ENCODE data around the gene UPB1.

Gene UPB1

DNA sequence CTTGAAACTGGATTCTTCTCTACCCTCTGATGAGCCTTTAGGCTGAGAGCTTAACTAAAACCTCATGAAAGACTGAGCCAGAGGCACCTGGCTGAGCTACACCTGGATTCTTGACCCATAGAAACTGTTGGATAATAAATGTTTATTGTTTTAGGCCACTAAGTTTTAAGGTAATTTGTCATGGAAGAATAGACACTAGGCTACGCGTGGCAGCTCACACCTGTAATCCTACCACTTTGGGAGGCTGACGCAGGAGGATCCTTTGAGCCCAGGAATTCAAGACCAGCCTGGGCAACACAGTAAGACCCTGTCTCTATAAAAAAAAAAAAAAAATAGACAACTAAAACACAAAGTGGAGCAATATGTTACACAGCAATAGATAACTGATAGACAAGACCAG is 29.2 kb upstream of the UPB1 start:
- H3K27ac Mint-ChIP-seq: no peak overlapping the region
- CTCF ChIA-PET: interaction anchor here (1.1 kb wide), 1 partner anchor 8 kb away, joined by 4 read pairs; no protein-coding TSS in a partner anchor
- no peaks in the 10 kb centered on the region for H3K36me3 Mint-ChIP-seq
- peaks cover 4% of the 10 kb centered on the region for H3K27me3 Mint-ChIP-seq
- H3K4me3 Mint-ChIP-seq: no peak overlapping the region
- no peaks in the 10 kb centered on the region for H3K4me1 Mint-ChIP-seq
- DNase-seq: no peak
- H3K9me3 Mint-ChIP-seq: no peaks in the 10 kb centered on the region

DNA sequence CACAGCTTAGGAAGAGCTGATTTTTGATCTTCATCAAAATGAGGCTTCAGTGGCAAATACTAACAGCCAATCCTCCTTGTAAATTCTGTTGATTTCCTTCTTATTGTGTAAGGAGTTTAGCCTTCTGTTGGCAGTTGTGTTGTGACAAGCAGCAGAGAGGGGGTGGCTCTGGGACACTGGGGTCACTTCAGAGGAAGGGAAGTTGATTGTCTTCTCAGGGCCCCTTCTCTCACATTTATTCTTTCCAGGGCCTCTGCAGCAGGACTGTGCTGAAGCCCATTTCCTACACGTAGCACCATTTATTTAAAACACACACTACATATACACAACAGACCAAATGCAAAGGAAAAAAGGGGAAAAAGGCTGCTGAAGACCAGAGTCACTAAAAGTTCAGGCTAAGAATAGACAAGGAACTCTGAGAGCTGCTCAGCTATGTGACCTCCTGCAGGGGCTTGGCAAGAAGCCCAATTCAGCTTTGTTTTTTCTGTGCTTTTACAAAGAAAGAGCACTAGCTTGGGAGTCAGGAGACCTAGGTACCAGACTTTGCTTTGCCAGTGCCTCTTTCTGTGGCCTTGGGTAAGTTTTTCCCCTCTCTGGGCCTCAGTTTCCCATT is 28.3 kb upstream of the UPB1 start:
- Mint-ChIP-seq H3K9me3 (no peaks in the 10 kb centered on the region), H3K27me3 (peaks cover 4% of the 10 kb centered on the region), H3K4me3 (no peak overlapping the region), H3K27ac (no peak overlapping the region), H3K4me1 (no peaks in the 10 kb centered on the region), H3K36me3 (no peaks in the 10 kb centered on the region)
- CTCF ChIA-PET: interaction anchor here (1.2 kb wide), 1 partner anchor 29 kb away, joined by 3 read pairs; no protein-coding TSS in a partner anchor
- no peak for DNase-seq

DNA sequence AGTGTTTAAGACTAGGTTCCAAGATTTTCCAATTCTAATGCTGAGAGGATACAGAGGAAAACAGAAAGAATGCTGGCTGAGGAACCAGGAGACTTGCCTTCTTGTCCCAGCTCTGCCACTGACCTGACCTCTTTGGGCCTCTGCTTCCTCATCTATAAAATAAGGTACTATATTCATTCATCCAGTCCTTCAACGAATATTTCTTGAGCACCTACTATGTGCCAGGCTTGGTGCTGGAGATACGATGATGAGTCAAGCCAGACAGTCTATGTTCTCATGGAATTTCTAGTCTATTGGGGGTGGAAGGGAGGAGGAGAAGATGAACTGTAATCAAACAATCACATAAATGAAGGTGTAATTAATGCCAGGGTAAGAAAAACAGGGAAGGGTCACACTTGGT is 27.8 kb upstream of the UPB1 start:
- H3K36me3 Mint-ChIP-seq: no peaks in the 10 kb centered on the region
- H3K4me1 Mint-ChIP-seq: no peaks in the 10 kb centered on the region
- no peak overlapping the region for H3K27ac Mint-ChIP-seq

DNA sequence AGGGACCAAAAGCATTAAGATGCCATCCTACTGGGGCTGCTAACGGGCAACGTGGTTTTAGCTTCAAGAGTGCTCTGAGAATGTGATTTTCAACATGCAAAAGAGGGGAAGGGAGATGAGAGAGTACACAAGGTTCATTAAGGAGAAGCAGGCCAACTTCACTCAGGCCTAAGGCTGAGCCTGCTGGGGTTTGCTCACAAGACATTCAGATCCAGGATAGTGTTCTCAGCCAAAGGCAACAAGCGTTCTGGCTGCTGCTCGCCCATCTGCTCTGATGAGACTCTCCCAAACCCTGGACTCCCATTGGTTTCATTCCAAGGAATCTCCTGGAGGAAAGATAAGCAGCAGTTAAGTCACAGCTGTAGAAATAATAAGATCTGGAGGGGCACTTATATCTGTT is 23.6 kb upstream of the UPB1 start:
- Mint-ChIP-seq H3K4me1 (no peaks in the 10 kb centered on the region), H3K4me3 (no peak overlapping the region), H3K9me3 (no peaks in the 10 kb centered on the region), H3K27ac (no peak overlapping the region), H3K36me3 (no peaks in the 10 kb centered on the region), H3K27me3 (peaks cover 4% of the 10 kb centered on the region)
- CTCF ChIA-PET: no interaction called here
- no peak for DNase-seq

More for the DNA sequence above, 27.8 kb upstream of the UPB1 start:
- Mint-ChIP-seq H3K27me3 (peaks cover 4% of the 10 kb centered on the region), H3K9me3 (no peaks in the 10 kb centered on the region), H3K4me3 (no peak overlapping the region)
- CTCF ChIA-PET: interaction anchor here (1.2 kb wide), 1 partner anchor 29 kb away, joined by 3 read pairs; no protein-coding TSS in a partner anchor
- DNase-seq: no peak

DNA sequence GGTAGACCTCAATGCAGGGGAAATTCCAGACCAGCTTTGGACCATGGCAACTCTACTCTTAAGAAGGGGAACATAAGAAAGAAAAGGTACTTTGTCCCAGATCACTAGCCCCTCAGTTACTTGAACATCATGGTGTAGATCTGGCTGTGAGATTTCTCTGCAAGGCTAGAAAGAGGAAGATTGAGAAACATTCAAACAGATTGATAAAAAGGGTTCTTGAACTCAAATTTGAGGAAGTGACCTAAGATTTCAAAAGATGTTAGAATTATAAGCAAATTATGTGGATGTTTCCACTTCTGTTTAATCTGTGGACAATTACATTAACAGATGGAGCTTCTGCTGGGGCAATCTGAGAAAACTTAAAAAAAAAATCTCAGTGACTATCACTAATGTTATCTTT is 21.8 kb upstream of the UPB1 start:
- Mint-ChIP-seq H3K4me1 (no peaks in the 10 kb centered on the region), H3K36me3 (no peaks in the 10 kb centered on the region), H3K27ac (no peak overlapping the region), H3K4me3 (no peak overlapping the region), H3K27me3 (no peaks in the 10 kb centered on the region), H3K9me3 (peaks cover 3% of the 10 kb centered on the region)
- CTCF ChIA-PET: interaction anchor here (2.9 kb wide), 1 partner anchor 10 kb away, joined by 12 read pairs; no protein-coding TSS in a partner anchor
- DNase-seq: no peak

DNA sequence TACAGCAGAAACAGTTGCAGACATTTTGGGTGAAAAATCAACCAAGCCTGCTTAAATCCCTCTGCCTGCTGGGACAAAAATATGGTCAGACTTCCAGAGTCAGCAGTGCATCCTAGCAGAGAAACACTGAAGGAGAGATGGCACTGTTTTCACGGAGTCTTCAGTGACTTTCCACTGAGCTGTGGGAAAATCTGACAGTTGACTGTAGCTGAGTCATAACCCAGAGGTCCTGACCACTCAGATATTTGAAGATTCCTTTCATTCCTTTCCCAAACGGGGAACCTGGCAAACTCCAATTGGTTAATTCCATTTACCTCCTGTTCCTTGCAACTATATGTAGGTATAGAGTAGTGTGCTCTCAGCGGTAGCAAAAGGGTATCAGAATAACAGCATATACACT is 20.9 kb upstream of the UPB1 start:
- Mint-ChIP-seq H3K4me3 (no peak overlapping the region), H3K27ac (no peak overlapping the region), H3K36me3 (no peaks in the 10 kb centered on the region), H3K4me1 (no peaks in the 10 kb centered on the region), H3K9me3 (peaks cover 3% of the 10 kb centered on the region), H3K27me3 (peaks cover 4% of the 10 kb centered on the region)
- DNase-seq: no peak
- CTCF ChIA-PET: interaction anchor here (0.8 to 2.9 kb wide), 2 partner anchors 8 to 9 kb away, joined by 4 to 12 read pairs; no protein-coding TSS in a partner anchor

DNA sequence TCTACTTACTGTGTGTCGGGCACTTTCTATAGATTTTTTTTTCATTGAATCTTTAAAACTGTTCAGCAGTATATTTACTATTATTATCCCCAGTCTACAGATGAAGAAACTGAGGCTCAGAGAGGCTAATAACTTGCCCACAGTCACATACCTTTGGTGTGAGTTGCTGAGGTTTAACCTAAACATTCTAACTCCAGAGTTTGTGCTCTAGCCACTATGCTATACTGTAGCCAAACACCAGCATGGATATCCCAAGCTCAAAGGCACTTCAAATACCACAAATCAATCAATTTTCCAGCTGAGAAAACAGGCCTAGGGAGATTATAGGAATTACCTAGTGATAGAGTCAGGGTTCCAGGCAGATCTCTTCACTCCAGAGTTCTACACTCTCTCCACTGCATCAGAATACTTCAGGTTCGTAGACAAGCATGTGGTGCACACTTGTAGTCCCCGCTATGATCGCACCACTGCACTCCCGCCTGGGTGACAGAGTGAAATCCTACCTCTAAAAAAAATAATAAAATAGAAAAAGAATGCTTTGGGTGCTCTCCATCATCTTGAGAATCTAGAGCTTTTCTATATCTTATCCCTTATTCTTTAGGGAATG is 20.4 kb upstream of the UPB1 start:
- DNase-seq: no peak
- Mint-ChIP-seq H3K27me3 (peaks cover 4% of the 10 kb centered on the region), H3K9me3 (peaks cover 3% of the 10 kb centered on the region), H3K27ac (no peak overlapping the region), H3K36me3 (no peaks in the 10 kb centered on the region), H3K4me3 (no peak overlapping the region), H3K4me1 (no peaks in the 10 kb centered on the region)
- CTCF ChIA-PET: interaction anchor here (0.8 to 2.9 kb wide), 2 partner anchors 9 kb away, joined by 4 to 12 read pairs; no protein-coding TSS in a partner anchor

DNA sequence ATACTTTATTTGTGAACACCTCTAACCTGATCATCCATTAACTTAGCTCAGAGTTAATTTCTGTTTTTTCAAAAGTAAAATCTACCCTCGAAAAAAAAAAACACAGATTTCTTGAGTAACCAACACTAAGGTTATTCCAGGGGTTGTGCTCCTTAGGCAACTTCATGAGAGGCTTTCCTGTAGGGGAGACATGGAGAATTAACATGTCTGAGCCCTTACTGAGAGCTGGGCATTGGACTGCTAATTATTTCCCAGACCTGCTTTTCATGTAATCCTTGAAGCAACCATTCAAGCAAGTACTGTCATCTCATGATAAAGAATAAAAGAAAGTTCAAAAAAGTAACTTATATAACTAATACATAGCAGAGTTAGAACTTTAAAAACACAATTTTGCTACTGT is 13.5 kb upstream of the UPB1 start:
- DNase-seq: no peak
- peaks cover 5% of the 10 kb centered on the region for H3K4me1 Mint-ChIP-seq
- peaks cover 11% of the 10 kb centered on the region for H3K27me3 Mint-ChIP-seq
- H3K9me3 Mint-ChIP-seq: peaks cover 3% of the 10 kb centered on the region
- no peak overlapping the region for H3K27ac Mint-ChIP-seq
- no peak overlapping the region for H3K4me3 Mint-ChIP-seq
- H3K36me3 Mint-ChIP-seq: no peaks in the 10 kb centered on the region
- CTCF ChIA-PET: interaction anchor here (1.6 kb wide), 1 partner anchor 43 kb away, joined by 4 read pairs; no protein-coding TSS in a partner anchor

DNA sequence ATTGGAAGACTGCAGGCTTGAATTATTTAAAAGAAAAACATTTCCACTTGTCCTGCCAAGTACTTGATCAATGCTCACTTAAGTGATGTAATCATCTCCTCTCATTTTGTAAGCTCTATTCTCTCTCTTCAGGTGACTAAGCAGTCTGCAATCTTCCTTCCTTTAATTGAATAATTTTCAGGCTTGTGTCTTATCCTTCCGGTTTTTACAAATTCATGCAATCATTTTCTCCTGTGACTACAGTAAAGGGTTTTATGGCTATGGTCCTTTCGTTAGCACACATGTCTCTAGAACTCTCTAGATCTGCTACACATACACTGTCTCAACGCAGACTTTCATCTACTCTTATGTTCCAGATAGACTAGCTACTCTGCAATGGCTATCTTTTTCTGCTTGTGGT is 12.6 kb upstream of the UPB1 start:
- Mint-ChIP-seq H3K9me3 (no peaks in the 10 kb centered on the region), H3K4me3 (no peak overlapping the region), H3K27ac (no peak overlapping the region), H3K4me1 (peaks cover 7% of the 10 kb centered on the region), H3K27me3 (peaks cover 11% of the 10 kb centered on the region), H3K36me3 (no peaks in the 10 kb centered on the region)
- no peak for DNase-seq
- CTCF ChIA-PET: interaction anchor here (2.1 kb wide), 1 partner anchor 9 kb away, joined by 12 read pairs; no protein-coding TSS in a partner anchor

DNA sequence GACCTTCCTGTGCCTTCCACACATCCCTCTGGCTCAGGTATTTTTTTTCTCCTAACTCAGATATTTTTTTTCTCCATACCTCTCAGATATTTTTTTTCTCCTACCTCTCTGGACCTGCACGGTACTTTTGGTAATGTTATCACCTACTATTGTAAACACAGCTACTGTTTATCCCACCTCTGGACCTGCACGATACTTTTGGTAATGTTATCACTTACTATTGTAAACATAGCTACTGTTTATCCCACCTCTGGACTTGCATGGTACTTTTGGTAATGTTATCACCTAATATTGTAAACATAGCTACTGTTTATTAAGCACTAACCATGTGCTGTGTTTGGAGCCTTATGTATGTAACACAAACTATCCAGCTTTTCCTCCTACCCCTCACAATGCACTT is 12.1 kb upstream of the UPB1 start:
- Mint-ChIP-seq H3K9me3 (no peaks in the 10 kb centered on the region), H3K27me3 (peaks cover 11% of the 10 kb centered on the region), H3K27ac (no peak overlapping the region), H3K4me1 (peaks cover 7% of the 10 kb centered on the region), H3K4me3 (no peak overlapping the region), H3K36me3 (no peaks in the 10 kb centered on the region)
- CTCF ChIA-PET: interaction anchor here (2.1 kb wide), 1 partner anchor 9 kb away, joined by 12 read pairs; no protein-coding TSS in a partner anchor
- no peak for DNase-seq

DNA sequence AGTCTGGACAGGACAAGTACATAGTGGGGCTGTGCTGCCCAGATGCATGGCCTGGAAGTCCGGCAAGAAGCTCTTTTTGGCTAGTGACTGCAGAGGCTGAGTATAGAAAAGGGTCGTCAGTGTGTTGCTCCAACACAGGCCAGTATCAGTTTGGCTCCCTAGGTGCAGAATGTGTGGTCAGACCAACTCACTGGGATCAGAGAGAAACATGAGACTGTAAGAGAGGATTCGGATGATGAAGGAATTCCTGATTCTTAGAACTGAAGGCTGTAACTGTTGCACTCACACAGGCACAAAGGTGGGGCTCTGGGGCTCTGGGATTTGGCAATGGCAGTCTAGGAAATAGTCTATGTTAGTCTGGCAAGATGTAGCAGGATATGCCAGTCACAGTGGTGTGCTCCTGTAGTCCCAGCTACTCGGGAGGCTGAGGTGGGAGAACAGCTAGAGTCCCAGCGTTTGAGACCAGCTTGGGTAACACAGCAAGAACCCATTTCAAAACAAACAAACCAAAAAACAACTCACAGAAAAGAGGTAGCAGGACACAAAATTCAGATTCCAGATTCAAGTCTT is 11.1 kb upstream of the UPB1 start:
- no peaks in the 10 kb centered on the region for H3K9me3 Mint-ChIP-seq
- H3K4me1 Mint-ChIP-seq: peaks cover 7% of the 10 kb centered on the region
- H3K27me3 Mint-ChIP-seq: peaks cover 7% of the 10 kb centered on the region
- no peaks in the 10 kb centered on the region for H3K36me3 Mint-ChIP-seq
- CTCF ChIA-PET: interaction anchor here (0.9 to 2.8 kb wide), 3 partner anchors 10 to 61 kb away, joined by 3 to 12 read pairs (median 9); no protein-coding TSS in a partner anchor
- H3K4me3 Mint-ChIP-seq: no peak overlapping the region
- no peak for DNase-seq
- no peak overlapping the region for H3K27ac Mint-ChIP-seq

DNA sequence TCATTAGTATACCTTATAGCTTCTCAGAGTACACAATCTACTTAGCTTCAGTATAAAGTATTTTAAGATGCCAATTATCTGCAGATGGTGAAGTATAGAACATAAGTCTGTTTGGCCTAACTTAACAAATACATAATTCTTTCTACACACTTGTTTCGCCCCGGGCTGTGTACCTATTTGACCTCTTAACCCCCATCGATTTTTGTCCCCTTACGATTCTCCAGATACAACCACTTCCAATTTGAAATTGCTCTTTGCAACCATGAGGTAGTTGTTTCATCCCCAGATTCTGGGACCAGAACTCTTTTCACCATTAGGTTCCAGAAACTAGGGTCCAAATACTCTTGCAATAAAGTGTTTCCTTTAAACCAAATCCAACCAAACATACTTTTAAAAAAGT is 10.0 kb upstream of the UPB1 start:
- no peaks in the 10 kb centered on the region for H3K9me3 Mint-ChIP-seq
- H3K36me3 Mint-ChIP-seq: no peaks in the 10 kb centered on the region
- no peak overlapping the region for H3K27ac Mint-ChIP-seq
- no peak overlapping the region for H3K4me3 Mint-ChIP-seq
- CTCF ChIA-PET: interaction anchor here (0.9 to 2.8 kb wide), 2 partner anchors 57 to 63 kb away, joined by 3 to 9 read pairs; no protein-coding TSS in a partner anchor
- DNase-seq: no peak
- H3K27me3 Mint-ChIP-seq: peaks cover 7% of the 10 kb centered on the region
- peaks cover 7% of the 10 kb centered on the region for H3K4me1 Mint-ChIP-seq

DNA sequence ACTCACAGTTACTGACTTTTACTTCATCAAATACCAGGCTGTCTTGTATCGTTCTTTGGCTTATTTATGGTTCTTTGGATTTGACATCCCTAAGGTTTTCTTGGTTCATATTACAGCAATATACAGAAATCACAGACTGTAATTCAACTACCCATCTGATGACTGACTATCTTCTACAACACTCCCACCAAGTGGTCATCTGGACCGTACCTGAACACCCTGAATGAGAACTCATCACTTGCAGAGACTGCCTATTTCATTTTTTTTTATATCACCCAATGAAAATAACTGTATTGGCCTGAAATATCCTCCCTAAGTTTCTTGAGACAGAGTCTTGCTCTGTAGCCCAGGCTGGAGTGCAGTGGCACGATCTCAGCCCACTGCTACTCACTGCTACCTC is 9.5 kb upstream of the UPB1 start:
- Mint-ChIP-seq H3K36me3 (no peaks in the 10 kb centered on the region), H3K9me3 (no peaks in the 10 kb centered on the region), H3K27ac (no peak overlapping the region), H3K4me1 (peaks cover 7% of the 10 kb centered on the region), H3K4me3 (no peak overlapping the region), H3K27me3 (peaks cover 9% of the 10 kb centered on the region)
- CTCF ChIA-PET: interaction anchor here (1.0 to 2.8 kb wide), 2 partner anchors 47 to 63 kb away, joined by 3 to 9 read pairs; no protein-coding TSS in a partner anchor
- DNase-seq: no peak

DNA sequence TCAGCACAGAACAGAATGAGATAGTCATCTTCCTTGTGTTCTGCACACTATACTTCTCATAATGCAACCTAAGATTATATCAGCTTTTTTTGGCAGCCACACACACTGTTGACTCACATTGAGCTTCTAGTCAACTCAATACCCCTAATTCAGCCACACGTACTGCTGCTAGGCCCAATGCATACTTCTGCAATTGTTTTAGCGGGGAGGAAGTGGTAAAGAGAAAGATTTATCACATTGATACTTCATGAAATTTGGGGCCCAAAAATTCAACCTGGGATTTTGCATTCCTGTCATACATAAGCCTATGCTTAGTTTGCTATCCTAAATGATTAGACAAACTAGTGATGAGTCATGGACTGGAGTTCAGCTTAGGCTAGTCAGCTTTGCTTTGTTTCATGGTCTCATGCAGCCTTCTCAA is 8.6 kb upstream of the UPB1 start:
- DNase-seq: no peak
- no peak overlapping the region for H3K27ac Mint-ChIP-seq
- H3K27me3 Mint-ChIP-seq: peaks cover 17% of the 10 kb centered on the region
- H3K4me1 Mint-ChIP-seq: peaks cover 7% of the 10 kb centered on the region
- no peaks in the 10 kb centered on the region for H3K9me3 Mint-ChIP-seq
- CTCF ChIA-PET: interaction anchor here (1.0 to 2.8 kb wide), 4 partner anchors 22 to 64 kb away, joined by 3 to 9 read pairs (median 4); no protein-coding TSS in a partner anchor
- H3K36me3 Mint-ChIP-seq: no peaks in the 10 kb centered on the region
- no peak overlapping the region for H3K4me3 Mint-ChIP-seq

Data from activated naive CD4-positive, alpha-beta T cell treated with anti-CD3 and anti-CD28 coated beads, Interleukin-2, amount 10 ng/mL, durations not matched to agents 7 days and 5 days (primary cell).